Type B pancreatic cell (in vitro differentiated cells): ENCODE results near the gene MAML2. TPM values are rescaled to one million over a fixed set of nuclear protein-coding genes. Genes with fewer than 3 reads are reported as not detected.

Experiments
- DNase-seq: peaks from one replicate; pipeline ENCODE4 v3.0.0; 2021; ENCODE audit warnings: mixed read lengths; ENCODE audit not compliant: unreplicated experiment; ENCODE audit errors: extremely low spot score
- H3K27ac Mint-ChIP-seq: 2 replicates; pipeline ENCODE4 v1.8.0; 2021; ENCODE audit warnings: mild to moderate bottlenecking, mixed read lengths
- H3K27me3 Mint-ChIP-seq: 2 replicates; pipeline ENCODE4 v1.8.0; 2021; ENCODE audit warnings: mixed read lengths
- H3K36me3 Mint-ChIP-seq: 2 replicates; pipeline ENCODE4 v1.8.0; 2021; ENCODE audit warnings: mixed read lengths
- H3K4me1 Mint-ChIP-seq: one replicate; pipeline ENCODE4 v1.8.0; 2021; ENCODE audit warnings: mixed read lengths; ENCODE audit not compliant: unreplicated experiment
- H3K4me3 Mint-ChIP-seq: 2 replicates; pipeline ENCODE4 v1.8.0; 2021; ENCODE audit warnings: mild to moderate bottlenecking, mixed read lengths
- H3K9me3 Mint-ChIP-seq: 2 replicates; pipeline ENCODE4 v1.8.0; 2021; ENCODE audit warnings: mixed read lengths
- total RNA-seq: library from RNA; stranded (reverse); gene quantifications from 2 replicates; pipeline ENCODE4 v1.2.1, GENCODE V29; 2021; ENCODE audit warnings: low replicate concordance
- TF ChIP-seq, protein P1 (sequence below): fragments of 200-600 bp; sonication (generic); conservative IDR thresholded peaks from 2 replicates; pipeline ENCODE4 v1.5.0; 2021; ENCODE audit warnings: antibody characterized with exemption, mild to moderate bottlenecking

MAML2 gene
- total RNA-seq, 1 donor from 2014 or later: 20.8 TPM

- no peak for DNase-seq
- no peaks in the 10 kb centered on the region for H3K27me3 Mint-ChIP-seq
- H3K27ac Mint-ChIP-seq: no peak overlapping the region
Observed at GRCh38 chr11:96301818-96302217, 41.2 kb downstream of the MAML2 start.

GRCh38 chr11:96299155-96299888 is 43.7 kb downstream of the MAML2 start:
- H3K9me3 Mint-ChIP-seq: peaks cover 4% of the 10 kb centered on the region
- peak overlapping the region; percentile 0 for H3K27ac Mint-ChIP-seq
- peaks cover 24% of the 10 kb centered on the region for H3K36me3 Mint-ChIP-seq
- DNase-seq: no peak
- no peak overlapping the region for H3K4me3 Mint-ChIP-seq
- H3K27me3 Mint-ChIP-seq: no peaks in the 10 kb centered on the region
- H3K4me1 Mint-ChIP-seq: peaks cover 31% of the 10 kb centered on the region
- TF ChIP-seq, protein P1, sequence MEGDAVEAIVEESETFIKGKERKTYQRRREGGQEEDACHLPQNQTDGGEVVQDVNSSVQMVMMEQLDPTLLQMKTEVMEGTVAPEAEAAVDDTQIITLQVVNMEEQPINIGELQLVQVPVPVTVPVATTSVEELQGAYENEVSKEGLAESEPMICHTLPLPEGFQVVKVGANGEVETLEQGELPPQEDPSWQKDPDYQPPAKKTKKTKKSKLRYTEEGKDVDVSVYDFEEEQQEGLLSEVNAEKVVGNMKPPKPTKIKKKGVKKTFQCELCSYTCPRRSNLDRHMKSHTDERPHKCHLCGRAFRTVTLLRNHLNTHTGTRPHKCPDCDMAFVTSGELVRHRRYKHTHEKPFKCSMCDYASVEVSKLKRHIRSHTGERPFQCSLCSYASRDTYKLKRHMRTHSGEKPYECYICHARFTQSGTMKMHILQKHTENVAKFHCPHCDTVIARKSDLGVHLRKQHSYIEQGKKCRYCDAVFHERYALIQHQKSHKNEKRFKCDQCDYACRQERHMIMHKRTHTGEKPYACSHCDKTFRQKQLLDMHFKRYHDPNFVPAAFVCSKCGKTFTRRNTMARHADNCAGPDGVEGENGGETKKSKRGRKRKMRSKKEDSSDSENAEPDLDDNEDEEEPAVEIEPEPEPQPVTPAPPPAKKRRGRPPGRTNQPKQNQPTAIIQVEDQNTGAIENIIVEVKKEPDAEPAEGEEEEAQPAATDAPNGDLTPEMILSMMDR: no peak

More at GRCh38 chr11:96301818-96302217, 41.2 kb downstream of the MAML2 start:
- Mint-ChIP-seq H3K4me1 (peaks cover 33% of the 10 kb centered on the region), H3K4me3 (no peak overlapping the region), H3K9me3 (peaks cover 4% of the 10 kb centered on the region), H3K36me3 (peaks cover 24% of the 10 kb centered on the region)
- TF ChIP-seq, protein P1: no peak

DNA sequence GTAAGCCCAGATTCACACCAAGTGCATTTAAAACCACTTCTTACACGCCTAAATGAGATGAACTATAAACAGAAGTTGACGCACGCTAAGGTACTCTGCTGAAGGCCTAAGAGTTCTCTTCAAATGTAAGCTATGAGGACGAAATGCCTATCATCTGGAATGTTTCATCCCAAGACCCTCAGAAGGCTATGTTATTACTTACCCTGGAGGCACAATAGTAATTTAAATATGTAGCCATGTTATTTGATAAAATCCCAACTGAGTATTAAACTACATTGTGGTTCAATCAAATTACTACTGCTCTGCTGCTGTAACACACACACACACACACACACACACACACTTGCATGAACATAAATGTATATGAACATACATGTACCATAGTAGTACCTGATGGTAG is 47.6 kb downstream of the MAML2 start:
- TF ChIP-seq, protein P1: no peak
- Mint-ChIP-seq H3K9me3 (peaks cover 2% of the 10 kb centered on the region), H3K36me3 (peaks cover 25% of the 10 kb centered on the region), H3K4me3 (no peak overlapping the region), H3K27ac (no peak overlapping the region), H3K27me3 (no peaks in the 10 kb centered on the region), H3K4me1 (peaks cover 29% of the 10 kb centered on the region)
- DNase-seq: no peak

GRCh38 chr11:96294289-96294688 is 48.7 kb downstream of the MAML2 start:
- DNase-seq: no peak
- H3K27ac Mint-ChIP-seq: no peak overlapping the region
- peaks cover 19% of the 10 kb centered on the region for H3K4me1 Mint-ChIP-seq
- no peak overlapping the region for H3K4me3 Mint-ChIP-seq
- no peaks in the 10 kb centered on the region for H3K27me3 Mint-ChIP-seq
- no peaks in the 10 kb centered on the region for H3K9me3 Mint-ChIP-seq
- H3K36me3 Mint-ChIP-seq: peaks cover 18% of the 10 kb centered on the region
- TF ChIP-seq, protein P1: no peak

- Mint-ChIP-seq H3K4me1 (peaks cover 19% of the 10 kb centered on the region), H3K27ac (no peak overlapping the region), H3K36me3 (peaks cover 14% of the 10 kb centered on the region), H3K27me3 (no peaks in the 10 kb centered on the region), H3K9me3 (no peaks in the 10 kb centered on the region), H3K4me3 (no peak overlapping the region)
- no peak for DNase-seq
- TF ChIP-seq, protein P1: no peak
Observed at GRCh38 chr11:96293598-96294021, 49.4 kb downstream of the MAML2 start.
